NCI-H345 (cell line): ENCODE measurements around the gene SGMS1.
A peak's percentile ranks its signal among the peaks of the same experiment; 100 is the strongest.

Experiments used
- DNase-seq: peaks from one replicate; lab custom pipeline; 2025; lab: John Stamatoyannopoulos, UW

The SGMS1 gene

DNA sequence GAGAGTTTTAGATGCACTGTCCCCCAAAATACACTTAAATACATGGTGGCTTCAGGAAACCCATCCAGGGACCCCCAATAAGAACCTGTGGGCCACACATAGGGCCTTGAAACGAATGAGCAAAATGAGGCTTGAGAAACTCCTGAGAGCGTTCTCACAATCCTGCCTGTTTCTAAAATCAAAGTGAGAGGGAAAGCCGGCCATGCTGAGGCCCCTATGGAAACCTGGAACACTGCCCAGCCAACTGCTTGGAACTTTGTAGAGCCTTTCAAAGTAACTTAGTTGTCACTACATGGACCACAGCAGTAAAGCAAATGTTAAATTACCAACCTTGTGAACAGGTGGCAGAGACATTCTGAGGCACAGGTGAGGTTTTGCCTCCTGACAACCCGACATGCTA, 13.4 kb downstream of the SGMS1 start:
- DNase-seq = no peak

DNA sequence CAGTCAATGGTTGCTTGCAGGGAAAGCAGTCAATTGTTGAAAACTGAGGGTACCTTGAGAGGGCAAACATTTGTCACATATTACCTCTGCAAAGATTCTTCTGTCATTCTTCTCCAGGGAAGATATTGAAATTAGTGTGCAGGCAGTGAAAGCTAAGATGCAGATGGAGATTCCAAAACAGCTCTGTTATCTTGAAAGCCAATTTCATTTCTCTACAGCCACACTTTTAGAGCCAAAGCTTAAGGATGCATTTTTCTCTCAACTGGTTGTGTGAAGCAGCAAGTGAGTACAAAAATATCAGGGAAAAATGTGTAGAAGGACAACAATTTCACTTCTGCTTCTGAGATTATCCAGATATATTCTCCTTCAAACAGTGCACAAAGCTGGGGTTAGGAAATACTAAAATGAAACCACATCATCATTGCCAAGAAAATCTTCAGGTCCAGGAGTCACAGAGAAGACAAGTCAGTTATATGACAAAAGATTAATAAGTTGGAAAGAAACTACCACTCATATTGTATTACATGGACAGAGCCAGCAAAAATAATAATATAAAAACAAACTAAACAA, 16.3 kb downstream of the SGMS1 start:
- DNase-seq = no peak

DNA sequence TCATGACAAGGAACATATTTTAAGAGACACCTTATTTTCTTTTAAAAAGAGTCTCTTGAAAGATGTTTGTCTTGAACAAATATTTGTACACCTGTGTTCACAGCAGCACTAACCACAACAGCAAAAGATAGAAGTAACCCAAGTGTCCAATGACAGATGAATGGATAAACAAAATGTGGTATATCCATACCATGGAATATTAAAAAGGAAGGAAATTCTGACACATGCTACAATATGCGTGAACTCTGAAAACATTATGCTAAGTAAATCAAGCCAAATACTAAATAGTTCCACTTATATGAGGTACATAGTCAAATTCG, 17.8 kb downstream of the SGMS1 start:
- peak; percentile 12 for DNase-seq

DNA sequence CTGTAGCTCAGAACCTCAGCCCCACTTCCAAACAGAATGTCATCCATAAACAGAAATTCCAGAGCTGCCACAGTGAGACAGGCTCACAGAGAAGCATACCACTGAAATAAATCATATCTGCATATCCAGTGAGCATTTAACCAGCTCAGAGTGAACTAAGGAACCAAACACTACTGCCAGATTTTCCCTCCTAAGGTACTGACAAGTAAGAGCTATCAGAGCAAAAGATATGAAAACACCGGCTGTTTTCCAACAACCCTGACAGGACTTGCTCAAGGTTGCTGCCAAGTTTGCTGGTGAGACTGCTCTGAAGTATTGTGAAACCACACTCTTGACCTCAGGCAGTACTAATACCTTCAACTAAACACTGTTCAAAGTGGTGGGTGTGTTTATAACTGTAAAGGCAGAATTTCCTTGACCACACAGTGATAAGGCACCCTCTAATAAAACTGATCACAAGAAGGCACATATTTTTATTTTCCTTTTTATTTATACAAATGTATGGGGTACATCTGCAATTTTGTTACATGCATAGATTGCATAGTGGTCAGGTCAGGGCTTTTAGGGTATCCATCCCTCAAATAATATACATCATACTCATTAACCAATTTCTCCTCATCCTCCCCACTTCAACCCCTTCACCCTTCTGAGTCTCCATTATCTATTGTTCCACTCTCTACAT, 18.3 kb downstream of the SGMS1 start:
- DNase-seq = no peak

DNA sequence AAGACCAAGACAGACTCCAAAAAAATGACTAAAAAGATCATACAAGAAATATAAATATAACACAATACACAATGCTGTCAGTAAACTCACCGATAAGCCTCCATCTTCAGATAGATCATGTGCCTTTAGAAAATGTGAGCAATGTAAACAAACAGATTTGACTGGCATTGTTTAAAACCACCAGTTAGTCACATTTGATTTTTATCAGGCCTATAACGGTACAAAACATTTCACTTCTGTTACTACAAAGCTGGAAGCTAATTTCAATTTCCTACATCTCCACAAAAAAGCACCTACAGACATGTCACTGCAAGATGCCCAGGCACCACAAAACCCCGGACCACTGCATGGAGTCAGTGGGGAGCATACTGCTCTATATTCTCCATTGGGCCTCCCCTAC, 18.9 kb downstream of the SGMS1 start:
- DNase-seq = no peak

DNA sequence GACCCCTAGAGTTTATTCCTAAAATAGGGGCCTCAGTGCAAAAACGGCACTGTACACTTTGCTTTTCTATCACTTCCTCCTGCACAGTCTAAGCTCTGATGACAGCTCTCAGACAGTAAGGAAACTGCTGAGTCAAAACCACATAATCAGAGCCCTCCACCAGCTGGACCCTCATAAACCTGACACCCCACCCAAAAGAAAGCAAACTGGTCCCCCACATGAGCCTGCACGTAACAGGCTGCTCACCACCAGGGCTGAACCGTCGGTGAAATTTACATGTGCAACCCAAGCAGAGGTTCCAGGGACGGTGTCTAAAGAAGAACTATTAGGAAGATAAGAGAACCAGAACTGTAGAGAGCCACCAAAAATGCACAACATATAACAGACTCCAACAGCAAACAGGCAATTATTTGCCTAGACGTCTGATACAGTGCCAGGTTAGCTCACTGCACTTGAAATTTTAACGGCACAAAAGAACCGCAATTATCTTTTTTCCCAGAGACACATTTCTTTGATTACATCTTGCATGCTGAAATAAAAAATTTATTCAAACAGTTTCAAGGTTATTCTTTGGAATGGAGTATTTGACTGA, 19.6 kb downstream of the SGMS1 start:
- DNase-seq = no peak

DNA sequence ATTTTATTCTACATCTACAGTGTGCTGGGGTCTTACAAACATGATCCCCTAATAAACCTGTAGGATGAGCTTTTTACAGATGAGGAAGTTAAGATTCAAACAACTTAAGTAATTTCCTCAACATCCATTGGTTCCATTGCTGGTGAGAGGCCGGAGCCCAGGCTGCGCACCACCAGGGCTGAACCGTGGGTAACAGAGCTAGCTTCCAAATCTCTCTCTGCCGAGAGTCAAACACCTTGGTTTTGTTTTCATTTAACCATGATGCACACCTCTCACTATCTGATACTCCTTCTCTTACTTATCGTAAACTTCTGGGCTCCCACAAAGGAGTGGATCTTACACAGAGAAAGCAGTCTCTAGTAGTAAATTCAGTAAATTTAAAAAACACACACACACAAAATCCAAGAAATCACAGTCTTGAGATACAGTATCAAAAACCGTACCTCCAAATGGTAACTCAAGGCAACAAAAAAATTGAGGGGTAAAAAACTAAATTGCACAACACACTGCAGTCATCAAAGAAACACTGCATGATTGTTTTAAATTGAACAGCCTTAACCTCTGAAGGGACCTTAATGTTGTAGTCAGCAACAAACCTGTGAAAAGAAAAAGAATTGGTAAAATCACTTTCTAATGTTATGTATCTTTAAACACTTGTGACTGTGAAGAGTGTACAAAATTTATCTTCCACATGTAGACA, 20.5 kb downstream of the SGMS1 start:
- no peak for DNase-seq

DNA sequence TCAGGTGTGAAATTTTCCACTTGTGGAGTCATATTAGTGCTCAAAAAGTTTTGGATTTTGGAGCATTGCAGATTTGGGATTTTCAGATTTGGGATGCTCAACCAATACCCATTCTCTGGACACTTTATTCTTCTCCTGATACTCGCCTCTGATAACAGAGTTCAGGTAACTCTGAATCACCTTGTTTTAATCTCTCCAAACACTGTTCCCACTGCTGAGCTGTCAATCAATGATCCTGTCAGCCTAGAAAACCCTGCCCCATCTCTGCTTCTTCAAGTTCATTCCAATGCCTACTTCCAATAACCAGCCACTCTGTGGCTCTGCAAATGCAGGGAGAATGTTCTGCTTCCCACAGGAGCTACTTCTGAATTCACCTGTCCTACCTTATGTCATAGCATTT, 21.8 kb downstream of the SGMS1 start:
- no peak for DNase-seq

DNA sequence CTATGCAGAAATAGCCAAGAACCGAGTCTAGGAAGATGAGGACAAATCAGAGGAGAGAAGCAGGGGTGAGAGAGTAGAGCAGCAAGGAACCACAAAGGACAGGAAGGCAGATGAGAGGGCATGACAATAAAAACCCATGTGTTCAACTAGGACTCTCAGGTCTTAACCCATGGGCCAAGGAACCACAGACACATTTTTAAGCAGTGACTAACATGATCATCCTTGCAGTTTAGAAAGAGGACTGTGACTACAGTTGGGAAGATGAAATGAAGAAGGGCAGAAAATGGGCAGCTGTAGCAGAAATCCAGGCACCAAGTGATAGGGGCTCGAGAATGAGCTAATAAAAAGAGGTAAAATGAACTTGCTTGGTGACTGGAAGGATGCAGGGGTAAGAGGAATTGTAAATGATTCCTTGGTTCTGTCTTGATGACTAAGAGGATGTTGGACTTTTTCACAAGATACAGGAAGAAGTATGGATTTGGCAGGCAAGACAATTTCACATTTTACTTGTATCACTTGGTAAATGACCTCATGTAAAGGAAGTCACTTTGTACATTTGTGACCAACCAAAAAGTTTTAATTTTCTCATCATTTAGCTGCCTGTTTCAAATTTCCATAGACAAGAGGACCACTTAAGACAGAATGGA, 22.8 kb downstream of the SGMS1 start:
- DNase-seq = no peak

DNA sequence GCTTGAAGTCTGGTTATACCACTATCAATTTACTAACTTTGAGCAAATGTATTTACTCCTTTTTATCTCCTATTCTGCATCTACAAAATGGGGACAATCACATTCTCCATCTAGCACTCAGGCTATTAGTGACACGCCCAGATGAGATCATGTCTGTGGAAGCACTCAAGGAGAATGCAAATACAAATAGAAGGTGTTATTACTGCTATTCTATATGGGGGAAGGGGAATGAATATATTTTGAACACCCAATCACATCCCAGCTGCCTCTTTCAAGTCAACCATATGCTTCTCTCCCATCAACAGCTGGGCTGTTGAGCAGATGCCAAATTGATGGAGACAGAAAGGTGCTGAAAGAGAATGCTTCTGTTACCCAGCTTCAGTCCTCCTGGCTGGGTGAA, 23.5 kb downstream of the SGMS1 start:
- DNase-seq = no peak

DNA sequence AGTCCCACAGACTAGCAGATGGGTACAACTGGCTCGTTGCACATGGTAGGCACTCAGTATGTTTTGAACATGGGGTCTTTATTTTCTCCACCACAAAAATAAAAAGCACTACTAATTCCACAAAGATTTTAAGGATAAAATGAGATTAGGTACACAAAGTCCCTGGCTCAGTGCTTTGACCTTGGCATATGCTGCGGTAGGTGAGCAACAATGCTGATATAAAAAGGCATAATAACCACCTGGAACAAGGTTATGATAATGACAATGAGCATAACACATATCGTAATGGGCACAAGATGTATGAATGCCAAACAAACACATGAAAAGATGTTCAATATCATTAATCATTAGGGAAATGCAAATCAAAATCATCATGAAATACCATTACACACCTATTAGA, 26.9 kb downstream of the SGMS1 start:
- no peak for DNase-seq

DNA sequence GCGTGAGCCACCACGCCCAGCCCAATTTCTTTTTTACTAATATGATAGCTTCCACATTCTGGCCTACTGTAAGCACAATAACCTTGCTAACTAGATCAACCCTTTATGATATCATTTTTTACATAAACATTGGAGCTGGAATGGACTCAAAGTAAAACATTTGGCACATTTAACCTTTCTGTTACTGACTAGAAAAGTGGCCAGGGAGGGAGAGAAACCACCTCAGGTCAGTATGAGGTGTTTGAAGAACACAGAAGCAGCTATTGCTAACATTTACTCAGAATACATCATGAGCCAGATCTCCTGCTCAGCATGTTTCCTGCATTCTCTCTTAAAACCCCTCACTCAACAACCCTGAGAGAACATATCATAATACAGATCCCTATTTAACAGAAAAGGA, 27.3 kb downstream of the SGMS1 start:
- no peak for DNase-seq

DNA sequence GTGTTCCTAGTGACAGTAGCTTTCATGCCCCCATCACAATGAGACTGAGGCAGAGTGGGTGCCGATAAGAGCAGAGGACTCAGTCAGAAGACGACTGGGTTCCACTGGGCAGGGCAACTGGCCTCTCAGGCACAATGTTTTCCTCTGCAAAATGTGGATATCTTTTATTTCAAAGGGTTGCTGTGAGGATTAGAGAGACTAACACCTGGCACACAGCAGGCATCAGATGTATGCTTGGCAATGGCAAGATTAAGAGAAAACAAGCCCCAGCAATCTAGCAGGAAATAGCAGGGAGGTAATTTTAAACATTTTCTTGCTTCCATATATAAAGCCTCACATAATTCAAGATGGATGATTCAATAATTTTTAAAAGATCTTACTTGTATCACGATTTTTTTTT, 28.0 kb downstream of the SGMS1 start:
- DNase-seq = no peak

DNA sequence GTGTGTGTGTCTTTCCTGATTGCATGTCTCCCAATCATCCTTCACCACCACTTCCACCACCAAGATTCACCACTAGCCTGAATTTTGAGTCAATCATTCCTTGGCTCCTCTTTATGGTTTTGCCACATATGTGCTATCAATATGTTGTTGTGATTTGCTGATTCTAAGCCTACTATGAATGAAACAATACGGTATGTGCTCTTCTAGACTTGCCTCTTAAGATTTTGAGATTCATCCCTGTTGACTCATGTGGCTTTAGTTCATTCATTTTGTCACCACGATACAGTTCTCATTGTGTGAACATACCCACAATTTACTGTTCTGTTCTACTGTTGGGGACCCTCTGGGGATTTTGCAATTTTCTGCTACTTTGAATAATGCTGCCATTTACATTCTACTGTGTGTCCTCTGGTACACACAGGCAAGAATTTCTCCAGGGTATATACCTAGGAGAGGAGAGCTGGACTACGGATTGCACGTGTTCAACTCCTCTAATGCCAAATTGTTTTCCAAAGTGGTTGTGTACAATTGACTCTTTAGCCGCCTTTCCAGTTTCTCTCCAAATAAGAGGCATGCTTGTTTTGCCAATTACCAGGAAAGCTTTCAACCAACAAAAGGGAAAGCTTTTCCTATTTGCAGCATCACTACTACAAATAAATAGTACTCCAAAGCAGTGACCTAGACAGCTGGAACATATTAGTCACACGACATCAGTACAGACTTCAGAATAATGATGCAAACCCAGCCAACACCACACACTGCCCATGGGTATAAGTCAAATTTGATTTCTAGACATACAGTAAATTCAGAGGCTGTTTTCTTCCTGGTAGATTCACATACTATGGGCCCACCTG, 30.0 kb downstream of the SGMS1 start:
- peak; percentile 6 for DNase-seq

DNA sequence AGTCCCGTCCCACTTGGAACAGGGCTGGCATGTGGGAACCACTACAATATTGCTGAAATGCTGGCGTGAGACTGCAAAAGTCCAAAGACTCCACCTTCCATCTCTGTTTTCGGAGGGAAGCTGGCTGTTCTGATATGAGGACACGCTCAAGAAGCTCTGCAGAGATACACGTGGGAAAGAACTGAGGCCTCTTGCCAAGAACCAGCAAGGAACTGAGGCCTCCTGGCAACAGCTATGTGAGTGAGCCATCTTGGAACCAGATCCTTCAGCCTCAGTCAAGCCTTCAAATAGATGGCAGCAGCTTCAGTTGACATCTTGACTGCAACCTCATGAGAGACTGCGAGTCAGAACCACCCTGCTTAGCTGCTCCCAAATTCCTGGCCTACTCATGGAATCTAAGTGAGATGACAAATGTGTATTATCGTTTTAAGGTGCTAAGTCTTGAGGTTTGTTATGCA, 30.8 kb downstream of the SGMS1 start:
- no peak for DNase-seq

DNA sequence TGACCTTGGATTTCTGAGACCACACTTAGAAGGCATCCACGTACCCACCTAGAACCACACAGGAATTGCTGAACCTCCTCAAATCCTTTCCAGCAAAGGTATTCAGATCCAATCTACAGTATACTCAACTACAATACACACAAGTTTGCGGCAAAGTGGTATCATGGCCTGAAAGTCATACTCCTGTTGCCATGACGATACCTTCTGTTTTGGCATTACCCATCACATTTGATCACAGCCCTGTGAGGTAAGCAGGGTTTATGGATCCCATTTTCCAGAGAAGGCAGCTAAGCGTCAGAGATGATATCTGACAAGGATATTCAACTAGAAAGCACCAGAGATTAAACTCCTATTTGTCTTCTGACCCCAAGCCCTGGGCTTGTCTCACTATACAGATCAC, 32.8 kb downstream of the SGMS1 start:
- DNase-seq = no peak

DNA sequence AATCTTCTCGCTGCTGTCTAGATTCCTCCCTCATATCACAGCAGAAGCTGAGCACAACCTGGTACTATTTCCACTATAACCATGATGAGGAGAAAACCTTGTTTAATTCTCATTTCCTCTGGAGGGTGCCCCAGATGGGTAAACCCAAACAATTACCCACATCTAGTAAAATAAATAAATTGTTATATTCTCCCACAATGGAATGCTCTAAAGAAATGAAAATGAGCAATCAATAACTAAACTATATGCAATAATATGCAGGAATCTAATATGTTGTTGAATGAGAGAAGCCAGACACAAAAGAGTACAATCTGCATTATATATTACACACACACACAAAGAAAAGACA, 37.0 kb downstream of the SGMS1 start:
- DNase-seq = no peak

DNA sequence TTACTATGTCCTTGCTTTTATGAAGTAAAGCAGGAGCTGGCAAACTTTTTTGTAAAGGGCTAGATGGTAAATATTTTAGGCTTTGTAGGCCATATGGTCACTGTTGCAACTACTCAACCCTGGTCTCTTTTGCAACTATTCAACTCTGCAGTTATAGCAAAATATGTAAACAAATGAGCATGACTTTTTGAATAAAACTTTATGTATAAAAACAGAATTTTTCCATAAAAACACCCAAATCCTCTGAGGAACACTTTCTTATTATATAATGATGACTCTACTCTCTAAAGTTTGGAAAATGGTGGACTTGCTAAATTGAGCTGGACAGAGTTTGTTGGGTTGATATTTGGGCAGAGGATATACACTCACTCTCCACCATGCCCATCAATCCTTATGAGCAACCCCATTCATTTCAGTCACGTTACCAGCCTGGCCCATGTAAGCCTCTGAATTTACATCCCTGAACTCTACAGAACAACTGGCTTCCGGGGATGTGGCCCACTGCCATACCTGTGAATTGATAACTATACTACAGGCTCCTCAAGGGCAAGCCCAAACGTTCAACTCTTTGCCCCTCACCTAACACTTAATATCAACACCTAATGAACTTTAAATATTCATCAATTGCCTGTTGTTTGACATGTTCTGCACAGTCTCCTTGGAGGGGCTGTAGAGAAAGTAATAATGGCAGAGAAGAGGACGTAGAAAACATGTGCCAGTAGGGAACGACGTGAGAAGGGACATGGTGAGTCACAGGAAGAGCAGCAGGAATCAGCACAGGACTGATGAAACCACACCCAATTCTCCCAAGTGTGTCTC, 37.6 kb downstream of the SGMS1 start:
- no peak for DNase-seq

DNA sequence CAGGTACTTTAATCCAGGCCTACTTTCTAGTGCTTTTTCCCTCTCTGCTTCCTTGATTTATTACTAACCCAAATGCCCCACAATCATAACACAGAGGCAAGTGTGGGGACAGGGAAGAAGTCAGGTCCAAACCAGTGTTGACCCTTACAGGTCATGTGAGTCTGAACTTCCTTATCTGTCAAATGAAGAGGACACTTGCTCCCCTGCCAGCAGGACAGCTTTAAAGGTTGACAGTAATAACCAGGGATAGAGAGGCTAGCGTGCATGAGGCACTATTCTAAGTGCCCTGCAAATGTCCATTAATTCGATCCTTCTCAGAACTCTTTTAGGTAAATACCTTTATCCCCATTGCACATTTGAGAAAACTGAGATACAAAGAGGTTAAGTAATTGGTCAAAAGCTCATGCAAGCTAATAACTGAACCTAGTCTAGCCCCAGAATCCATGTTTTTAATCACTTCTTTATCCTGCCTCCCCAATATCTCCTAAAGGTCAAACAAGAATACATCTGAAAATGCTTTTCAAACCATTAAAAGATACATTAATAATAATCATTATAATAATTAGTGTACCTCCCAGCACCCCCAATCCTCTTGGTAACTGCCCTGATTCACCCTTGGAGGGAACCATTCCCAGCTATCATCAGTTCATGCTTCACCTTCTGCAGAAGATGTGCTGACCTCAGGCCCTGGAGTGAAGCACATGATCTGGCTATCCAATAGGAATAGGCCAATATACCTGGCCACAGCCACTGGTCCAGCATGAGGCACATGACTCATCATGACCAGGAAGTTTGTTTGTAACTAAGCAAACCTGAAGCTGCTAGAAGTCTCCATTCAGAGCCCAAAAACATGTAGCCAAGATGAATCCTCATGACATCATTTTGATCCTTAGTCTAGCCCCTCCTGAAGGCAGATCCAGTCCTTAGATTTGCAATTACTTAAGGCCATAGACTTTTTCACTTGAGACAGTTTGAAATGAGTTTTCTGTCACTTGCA, 40.7 kb downstream of the SGMS1 start:
- DNase-seq = no peak

DNA sequence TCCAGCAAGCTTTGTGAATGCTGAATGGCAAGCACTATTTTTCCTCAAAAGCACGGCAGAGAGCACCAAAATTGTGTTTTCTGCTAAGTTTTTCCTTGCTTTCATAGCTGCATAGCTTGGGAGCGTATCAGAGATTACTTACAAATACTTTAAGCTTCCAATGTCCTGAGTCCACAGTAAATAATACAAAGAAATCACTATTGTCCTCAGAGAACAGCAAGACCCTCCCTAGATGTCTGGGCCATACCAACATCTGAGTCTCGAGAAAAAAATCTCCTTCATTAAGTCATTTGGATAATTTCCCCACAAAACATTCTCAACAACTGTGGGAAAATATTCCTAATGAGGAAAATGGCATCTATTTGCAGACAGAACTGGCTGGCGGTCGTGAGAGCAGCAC, 41.7 kb downstream of the SGMS1 start:
- no peak for DNase-seq
